ENCODE results near the gene SHISAL2A. TPM values are rescaled to one million over a fixed set of nuclear protein-coding genes. Genes with fewer than 3 reads are reported as not detected.

SHISAL2A gene
- total RNA-seq, 1 experiment from 2014 or later, result 0.26 TPM

GRCh38 chr1:52674497-52675384 lies 41.8 kb downstream of the SHISAL2A start:
- no peak for DNase-seq (ENCODE audit: unreplicated experiment)
- H3K27me3 Mint-ChIP-seq (ENCODE audit: insufficient read depth, unreplicated experiment), result no peaks in the 10 kb centered on the region
- CTCF ChIA-PET, result interaction anchor here (0.7 kb wide), 1 partner anchor 47 kb away, joined by 3 read pairs; no protein-coding TSS in a partner anchor
- no peak for TF ChIP-seq CTCF (IDR thresholded peaks at IDR 0.05; ENCODE audit: unreplicated experiment)
- H3K27ac Mint-ChIP-seq (ENCODE audit: low read depth, unreplicated experiment), result no peak overlapping the region
- intact Hi-C loops (cut with micrococcal nuclease), result no loop called here
- peaks cover 14% of the 10 kb centered on the region for H3K4me1 Mint-ChIP-seq (ENCODE audit: insufficient read depth, unreplicated experiment)
- no TSS peak for BruUV-seq (replicated peaks)
- H3K4me3 Mint-ChIP-seq (ENCODE audit: unreplicated experiment), result no peak overlapping the region
- no peaks in the 10 kb centered on the region for H3K9me3 Mint-ChIP-seq (ENCODE audit: unreplicated experiment)
- POLR2A ChIA-PET, result interaction anchor here (1.0 to 1.1 kb wide), 2 partner anchors 10 kb away, joined by 3 to 4 read pairs; no protein-coding TSS in a partner anchor
- H3K36me3 Mint-ChIP-seq (ENCODE audit: insufficient read depth, unreplicated experiment), result peaks cover 4% of the 10 kb centered on the region

- intact Hi-C loops (cut with micrococcal nuclease), result no loop called here
- H3K9me3 Mint-ChIP-seq (ENCODE audit: unreplicated experiment), result no peaks in the 10 kb centered on the region
- H3K36me3 Mint-ChIP-seq (ENCODE audit: insufficient read depth, unreplicated experiment), result peaks cover 4% of the 10 kb centered on the region
- CTCF ChIA-PET, result interaction anchor here (0.5 to 1.0 kb wide), 3 partner anchors 8 to 154 kb away, joined by 3 to 4 read pairs (median 3); no protein-coding TSS in a partner anchor
- TF ChIP-seq CTCF (IDR thresholded peaks at IDR 0.05; ENCODE audit: unreplicated experiment), result no peak
- BruUV-seq (replicated peaks), result no TSS peak
- no peak overlapping the region for H3K27ac Mint-ChIP-seq (ENCODE audit: low read depth, unreplicated experiment)
- no peaks in the 10 kb centered on the region for H3K27me3 Mint-ChIP-seq (ENCODE audit: insufficient read depth, unreplicated experiment)
- peaks cover 14% of the 10 kb centered on the region for H3K4me1 Mint-ChIP-seq (ENCODE audit: insufficient read depth, unreplicated experiment)
- DNase-seq (ENCODE audit: unreplicated experiment), result no peak
- no peak overlapping the region for H3K4me3 Mint-ChIP-seq (ENCODE audit: unreplicated experiment)
- POLR2A ChIA-PET, result interaction anchor here (0.9 to 1.2 kb wide), 2 partner anchors 8 to 22 kb away, joined by 3 read pairs; partner anchors contain the start of gene COA7
Measured at GRCh38 chr1:52676249-52676903, 43.4 kb downstream of the SHISAL2A start.

- peaks cover 4% of the 10 kb centered on the region for H3K36me3 Mint-ChIP-seq (ENCODE audit: insufficient read depth, unreplicated experiment)
- DNase-seq (ENCODE audit: unreplicated experiment), result no peak
- H3K4me1 Mint-ChIP-seq (ENCODE audit: insufficient read depth, unreplicated experiment), result peaks cover 14% of the 10 kb centered on the region
- no peaks in the 10 kb centered on the region for H3K9me3 Mint-ChIP-seq (ENCODE audit: unreplicated experiment)
- H3K4me3 Mint-ChIP-seq (ENCODE audit: unreplicated experiment), result no peak overlapping the region
- CTCF ChIA-PET, result interaction anchor here (1.0 kb wide), 2 partner anchors 8 to 546 kb away, joined by 3 to 4 read pairs; no protein-coding TSS in a partner anchor
- no peak for TF ChIP-seq CTCF (IDR thresholded peaks at IDR 0.05; ENCODE audit: unreplicated experiment)
- POLR2A ChIA-PET, result interaction anchor here (1.1 to 1.9 kb wide), 3 partner anchors 12 to 126 kb away, joined by 3 to 6 read pairs (median 6); no protein-coding TSS in a partner anchor
- no TSS peak for BruUV-seq (replicated peaks)
- H3K27me3 Mint-ChIP-seq (ENCODE audit: insufficient read depth, unreplicated experiment), result no peaks in the 10 kb centered on the region
- intact Hi-C loops (cut with micrococcal nuclease), result no loop called here
- H3K27ac Mint-ChIP-seq (ENCODE audit: low read depth, unreplicated experiment), result peak overlapping the region; percentile 59
Measured at GRCh38 chr1:52677076-52677806, 44.3 kb downstream of the SHISAL2A start.
